Hepatocyte (in vitro differentiated cells): ENCODE data around the gene MYBPC3. TPM values are rescaled to one million over a fixed set of nuclear protein-coding genes. Genes with fewer than 3 reads are reported as not detected.

Source experiments
- DNase-seq: peaks from one replicate; pipeline ENCODE4 v3.0.0-alpha.2; 2016; ENCODE audit warnings: low spot score
- H2AFZ ChIP-seq: fragments of 200-600 bp; sonication (generic); 2 replicates; pipeline ENCODE4 v1.6.0; 2016; ENCODE audit warnings: antibody characterized with exemption, mild to moderate bottlenecking
- H3K27ac ChIP-seq: fragments of 200-600 bp; sonication (generic); 2 replicates; pipeline ENCODE4 v1.5.1; 2016; ENCODE audit warnings: mild to moderate bottlenecking
- H3K27me3 ChIP-seq: fragments of 200-600 bp; sonication (generic); 2 replicates; pipeline ENCODE4 v1.6.1; 2016
- H3K36me3 ChIP-seq: fragments of 200-600 bp; sonication (generic); replicated peaks from 2 replicates; pipeline ENCODE4 v1.5.1; 2016; ENCODE audit warnings: low read depth; ENCODE audit not compliant: insufficient read depth
- H3K4me1 ChIP-seq: fragments of 200-600 bp; sonication (generic); 2 replicates; pipeline ENCODE4 v1.5.1; 2016; ENCODE audit warnings: mild to moderate bottlenecking, moderate library complexity; ENCODE audit not compliant: insufficient read depth
- H3K4me2 ChIP-seq: fragments of 200-600 bp; sonication (generic); 2 replicates; pipeline ENCODE4 v1.6.0; 2016
- H3K4me3 ChIP-seq: fragments of 200-600 bp; sonication (generic); 2 replicates; pipeline ENCODE4 v1.5.1; 2016; ENCODE audit warnings: mild to moderate bottlenecking
- H3K79me2 ChIP-seq: fragments of 200-600 bp; sonication (generic); 2 replicates; pipeline ENCODE4 v1.6.0; 2017; ENCODE audit warnings: mild to moderate bottlenecking
- H3K9me2 ChIP-seq: fragments of 200-600 bp; sonication (generic); replicated peaks from 2 replicates; pipeline ENCODE4 v1.6.0; 2017; ENCODE audit warnings: mild to moderate bottlenecking; ENCODE audit not compliant: insufficient read depth
- H3K9me3 ChIP-seq: fragments of 200-600 bp; sonication (generic); 2 replicates; pipeline ENCODE4 v1.5.1; 2016; ENCODE audit warnings: low read depth, mild to moderate bottlenecking
- H4K20me1 ChIP-seq: fragments of 200-600 bp; sonication (generic); 2 replicates; pipeline ENCODE4 v1.6.0; 2016; ENCODE audit warnings: mild to moderate bottlenecking; ENCODE audit not compliant: insufficient read depth, poor library complexity, severe bottlenecking
- CTCF ChIP-seq: fragments of 200-600 bp; sonication (generic); IDR thresholded peaks from 2 replicates; pipeline ENCODE4 v1.5.1; 2016; ENCODE audit warnings: antibody characterized with exemption, mild to moderate bottlenecking; ENCODE audit not compliant: poor library complexity
- EZH2 ChIP-seq: fragments of 200-600 bp; sonication (generic); IDR thresholded peaks from 2 replicates; pipeline ENCODE4 v1.6.1; 2016; ENCODE audit warnings: antibody characterized with exemption, mild to moderate bottlenecking, borderline replicate concordance
- EZH2phosphoT487 ChIP-seq: fragments of 200-600 bp; sonication (generic); IDR thresholded peaks from one replicate; pipeline ENCODE4 v1.6.1; 2018; ENCODE audit warnings: antibody characterized with exemption, mild to moderate bottlenecking, low read depth, moderate library complexity; ENCODE audit not compliant: unreplicated experiment, severe bottlenecking
- WGBS: methylation state at CpG from one replicate; pipeline ENCODE4 v1.1.6; 2016; ENCODE audit warnings: low lambda C conversion rate; ENCODE audit errors: missing lambda C conversion rate; 5-methylcytosine and 5-hydroxymethylcytosine counted together
- polyA plus RNA-seq: library from polyadenylated mRNA; unstranded; fragments of >200 nt; fragmentation: Nextera tagmentation; extraction: Ambion mirVana; gene quantifications from 2 replicates; pipeline ENCODE4 v1.2.1, GENCODE V29; 2016
- total RNA-seq: library from RNA; depleted of rRNA; stranded (reverse); fragments of >200 nt; gene quantifications from 2 replicates; pipeline ENCODE4 v1.2.3, GENCODE V29; 2014

Gene MYBPC3
- total and polyA plus RNA-seq, 2 experiments from 2014 or later: 0.51 to 1.4 TPM

GRCh38 chr11:47325271-47326041, 27.0 kb downstream of the MYBPC3 start:
- Histone ChIP-seq H3K9me3 (no peaks in the 10 kb centered on the region), H3K36me3 (no peaks in the 10 kb centered on the region), H4K20me1 (no peaks in the 10 kb centered on the region), H3K79me2 (no peaks in the 10 kb centered on the region), H2AFZ (no peak overlapping the region), H3K4me3 (no peak overlapping the region), H3K27ac (no peak overlapping the region), H3K9me2 (no peaks in the 10 kb centered on the region), H3K27me3 (no peaks in the 10 kb centered on the region), H3K4me2 (no peak overlapping the region), H3K4me1 (no peaks in the 10 kb centered on the region)
- 95% methylated on average over 15 of the region's 15 CpGs for WGBS
- TF ChIP-seq EZH2 (no peak), EZH2phosphoT487 (no peak), CTCF (no peak)
- no peak for DNase-seq

- no peaks in the 10 kb centered on the region for H4K20me1 ChIP-seq
- H3K9me2 ChIP-seq: no peaks in the 10 kb centered on the region
- no peak overlapping the region for H3K4me2 ChIP-seq
- no peaks in the 10 kb centered on the region for H3K79me2 ChIP-seq
- no peak overlapping the region for H3K4me3 ChIP-seq
- WGBS: 95% methylated on average over 12 of the region's 12 CpGs
- no peaks in the 10 kb centered on the region for H3K36me3 ChIP-seq
- no peaks in the 10 kb centered on the region for H3K4me1 ChIP-seq
- no peaks in the 10 kb centered on the region for H3K9me3 ChIP-seq
- TF ChIP-seq CTCF (no peak), EZH2 (no peak), EZH2phosphoT487 (no peak)
- no peak for DNase-seq
- H3K27ac ChIP-seq: no peak overlapping the region
- no peak overlapping the region for H2AFZ ChIP-seq
- no peaks in the 10 kb centered on the region for H3K27me3 ChIP-seq
Measured at GRCh38 chr11:47324520-47324919, 28.0 kb downstream of the MYBPC3 start.

- H3K27me3 ChIP-seq: no peaks in the 10 kb centered on the region
- no peak for DNase-seq
- no peaks in the 10 kb centered on the region for H3K36me3 ChIP-seq
- no peaks in the 10 kb centered on the region for H3K79me2 ChIP-seq
- no peaks in the 10 kb centered on the region for H3K9me3 ChIP-seq
- no peaks in the 10 kb centered on the region for H3K4me1 ChIP-seq
- no peak overlapping the region for H3K27ac ChIP-seq
- H4K20me1 ChIP-seq: no peaks in the 10 kb centered on the region
- no peak overlapping the region for H3K4me2 ChIP-seq
- H2AFZ ChIP-seq: no peak overlapping the region
- H3K9me2 ChIP-seq: no peaks in the 10 kb centered on the region
- 98% methylated on average over 2 of the region's 2 CpGs for WGBS
- TF ChIP-seq CTCF (no peak), EZH2 (no peak), EZH2phosphoT487 (no peak)
- H3K4me3 ChIP-seq: no peak overlapping the region
Measured at GRCh38 chr11:47318166-47318565, 34.3 kb downstream of the MYBPC3 start.
